Gastroesophageal sphincter (tissue), 3 donors: ENCODE results near the gene RNU1-4.
"Not testable (repeated sequence)": the region's sequence is repeated elsewhere in the genome, so short reads cannot be mapped to it uniquely, and the experiment has no call there.

Source experiments
- EP300 ChIP-seq: sonication (generic); formaldehyde crosslinking; IDR thresholded peaks from one replicate; pipeline ENCODE4 v1.6.1; 2017; ENCODE audit warnings: antibody characterized with exemption, mild to moderate bottlenecking
- POLR2A ChIP-seq, 2 donors: fragments of 450-650 bp; IDR thresholded peaks; one replicate each; pipeline ENCODE4 v1.6.1; 2017; ENCODE audit warnings: antibody characterized with exemption in 2 of 2, mild to moderate bottlenecking in 2 of 2, moderate library complexity in 1 of 2
- TF ChIP-seq, protein P1 (sequence below), 4 experiments: fragments of 200-600 bp in 2 of 4; fragments of 450-650 bp in 2 of 4; sonication (generic) in 1 of 4; IDR thresholded peaks; one replicate each; pipeline ENCODE4 v1.5.1; 2017 to 2019; ENCODE audit warnings: antibody characterized with exemption in 4 of 4, mild to moderate bottlenecking in 2 of 4, moderate library complexity in 2 of 4

DNA sequence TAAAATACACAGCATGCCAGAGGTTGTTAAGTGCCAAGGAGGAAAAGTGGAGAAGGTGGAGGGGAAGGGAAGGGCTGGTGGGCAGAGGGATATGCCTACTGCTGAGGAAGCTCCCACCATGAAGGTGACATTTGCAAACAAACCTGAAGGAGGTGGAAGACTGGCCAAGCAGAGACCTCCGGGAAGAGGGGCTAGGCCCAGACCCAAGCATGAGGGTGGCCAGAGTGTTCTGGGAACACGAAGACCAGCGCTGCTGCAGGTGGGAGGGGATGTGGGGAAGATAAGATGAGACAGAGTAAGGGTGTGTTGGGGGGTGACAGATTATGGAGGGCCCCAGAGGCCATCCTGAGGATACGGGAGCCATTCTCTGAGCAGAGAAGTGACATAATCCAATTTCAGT is 37.5 kb downstream of the RNU1-4 start:
- TF ChIP-seq, protein P1, sequence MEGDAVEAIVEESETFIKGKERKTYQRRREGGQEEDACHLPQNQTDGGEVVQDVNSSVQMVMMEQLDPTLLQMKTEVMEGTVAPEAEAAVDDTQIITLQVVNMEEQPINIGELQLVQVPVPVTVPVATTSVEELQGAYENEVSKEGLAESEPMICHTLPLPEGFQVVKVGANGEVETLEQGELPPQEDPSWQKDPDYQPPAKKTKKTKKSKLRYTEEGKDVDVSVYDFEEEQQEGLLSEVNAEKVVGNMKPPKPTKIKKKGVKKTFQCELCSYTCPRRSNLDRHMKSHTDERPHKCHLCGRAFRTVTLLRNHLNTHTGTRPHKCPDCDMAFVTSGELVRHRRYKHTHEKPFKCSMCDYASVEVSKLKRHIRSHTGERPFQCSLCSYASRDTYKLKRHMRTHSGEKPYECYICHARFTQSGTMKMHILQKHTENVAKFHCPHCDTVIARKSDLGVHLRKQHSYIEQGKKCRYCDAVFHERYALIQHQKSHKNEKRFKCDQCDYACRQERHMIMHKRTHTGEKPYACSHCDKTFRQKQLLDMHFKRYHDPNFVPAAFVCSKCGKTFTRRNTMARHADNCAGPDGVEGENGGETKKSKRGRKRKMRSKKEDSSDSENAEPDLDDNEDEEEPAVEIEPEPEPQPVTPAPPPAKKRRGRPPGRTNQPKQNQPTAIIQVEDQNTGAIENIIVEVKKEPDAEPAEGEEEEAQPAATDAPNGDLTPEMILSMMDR (IDR thresholded peaks at IDR 0.05), result not testable (repeated sequence)
- TF ChIP-seq POLR2A (IDR thresholded peaks at IDR 0.05); EP300: not testable (repeated sequence)
